Heart left ventricle (tissue), 16 donors: Measurements from ENCODE around the gene SVEP1. TPM values are rescaled to one million over a fixed set of nuclear protein-coding genes. Genes with fewer than 3 reads are reported as not detected.

Experiments
- ATAC-seq, 4 donors: fragments of 200-7000 bp; cut with Tn5 transposase; one replicate each; pipeline ENCODE4 v1.9.1; 2020 to 2022; ENCODE audit warnings: moderate library complexity in 4 of 4, mild to moderate bottlenecking in 3 of 4, moderate number of reproducible peaks in 1 of 4
- DNase-seq, 5 donors: peaks; one replicate each; pipeline ENCODE4 v3.0.0-alpha.2; 2020
- H3K27ac ChIP-seq, 12 donors: fragments of 200-600 bp; sonication (generic) in 4 of 12; one replicate each; pipeline versions ENCODE4 v1.5.0 to v1.8.0; 2016 to 2022; ENCODE audit warnings: mild to moderate bottlenecking in 2 of 12
- H3K27me3 ChIP-seq, 9 donors: fragments of 200-600 bp; sonication (generic) in 2 of 9; one replicate each; pipeline versions ENCODE4 v1.5.1 to v1.8.0; 2016 to 2022; ENCODE audit warnings: mild to moderate bottlenecking in 3 of 9
- H3K36me3 ChIP-seq, 9 donors: fragments of 200-600 bp; sonication (generic) in 2 of 9; one replicate each; pipeline versions ENCODE4 v1.5.0 to v1.8.0; 2018 to 2022; ENCODE audit warnings: mild to moderate bottlenecking in 2 of 9
- H3K4me1 ChIP-seq, 12 donors: fragments of 200-600 bp; sonication (generic) in 4 of 12; one replicate each; pipeline versions ENCODE4 v1.5.0 to v1.8.0; 2016 to 2022; ENCODE audit warnings: mild to moderate bottlenecking in 3 of 12
- H3K4me3 ChIP-seq, 12 donors: fragments of 200-600 bp; sonication (generic) in 4 of 12; one replicate each; pipeline versions ENCODE4 v1.5.0 to v1.8.0; 2017 to 2022; ENCODE audit warnings: mild to moderate bottlenecking in 9 of 12, moderate library complexity in 4 of 12
- H3K9me3 ChIP-seq, 12 donors: fragments of 200-600 bp; sonication (generic) in 4 of 12; one replicate each; pipeline versions ENCODE4 v1.5.0 to v1.8.0; 2016 to 2022; ENCODE audit warnings: mild to moderate bottlenecking in 1 of 12
- CTCF ChIP-seq, 12 donors: fragments of 200-600 bp; sonication (generic) in 4 of 12; IDR thresholded peaks; one replicate each; pipeline versions ENCODE4 v1.5.0 to v1.8.0; 2018 to 2022; ENCODE audit warnings: antibody characterized with exemption in 12 of 12, mild to moderate bottlenecking in 5 of 12
- POLR2A ChIP-seq, 2 donors: fragments of 450-650 bp; IDR thresholded peaks; one replicate each; pipeline ENCODE4 v1.6.1; 2017; ENCODE audit warnings: antibody characterized with exemption in 2 of 2, mild to moderate bottlenecking in 2 of 2, moderate library complexity in 2 of 2
- WGBS, 4 donors: extraction: QIAGEN DNeasy Blood & Tissue Kit in 2 of 4; methylation state at CpG; one replicate each; pipeline versions ENCODE4 v1.1.5 to v1.1.7; 2013 to 2018; 5-methylcytosine and 5-hydroxymethylcytosine counted together
- intact Hi-C, 10 donors: fragments of 100-400 bp; cut with DNase I; formaldehyde crosslinking; loops; one replicate each; pipeline versions ENCODE4 v1.11.1 to v1.14.2; 2022
- polyA plus RNA-seq, 2 donors: library from polyadenylated mRNA; stranded (reverse); fragments of 200-250 nt; gene quantifications; one replicate each; pipeline ENCODE4 v1.2.3, GENCODE V29; 2013
- total RNA-seq, 9 donors: library from RNA; depleted of rRNA in 2 of 9; stranded (reverse); fragments of >200 nt in 2 of 9; fragmentation: NEBNext Ultra II Directional in 3 of 9; extraction: Animal tissue kit (Norgen Biotek cat#: 25700) in 3 of 9; gene quantifications; one replicate each; pipeline versions ENCODE4 v1.1.0 to v1.2.4, GENCODE V29; 2016 to 2023
- donor health status: ischemic (EF 13 %, LVEDD 7.1; RV severe dilation, severe dysfunction).
- donor health status: healthy with polysubstance abuse.
- donor health status: DM: no; HTN: yes; CAD: no.
- donor health status: DM: no; HTN: no; CAD: no.
- donor health status: ischemic (EF 25% LVEDD 6.9; RV normal size, moderate dysfunction).
- donor health status: ischemic (EF 25% LVEDD 5.7; RV mildly dilated, moderate dysfunction).
- donor health status: healthy.
- donor health status: DM: yes; HTN: yes; CAD: no.
- donor health status: ischemic (EF 35%, LVEDD 5.7; RV mildly dilated, moderate dysfunction).
- donor health status: nonischemic (EF 11% LVEDD 7.7; RV severe dilation, severe dysfunction).
- donor health status: DM: yes; HTN: yes; CAD: no.
- donor health status: PGD.
- donor health status: ischemic (EF 29% LVEDD 5.4; RV normal size, mild dysfunction).
- donor health status: nonischemic (EF 23%, LVEDD 6.1; RV moderate dilation, normal function).

SVEP1 gene
- total and polyA plus RNA-seq, 11 donors = 0.50 to 34.4 (median 7.5) TPM

GRCh38 chr9:110590816-110591215, 11.3 kb upstream of the SVEP1 start:
- Histone ChIP-seq H3K27me3 (peaks cover 0 to 7% (median 0%) of the 10 kb centered on the region in 9 donors), H3K4me1 (no peaks in the 10 kb centered on the region), H3K36me3 (no peaks in the 10 kb centered on the region), H3K9me3 (peaks cover 0 to 19% (median 0%) of the 10 kb centered on the region in 12 donors), H3K4me3 (no peak overlapping the region), H3K27ac (no peak overlapping the region)
- DNase-seq (no peak), ATAC-seq (no peak)
- TF ChIP-seq CTCF (IDR thresholded peaks at IDR 0.05) (no peak), POLR2A (IDR thresholded peaks at IDR 0.05) (no peak)
- intact Hi-C loops = no loop called here
- 76 to 88% (median 82%) methylated on average over 1 of the region's 1 CpG for WGBS, 4 donors

- Histone ChIP-seq H3K4me1 (no peaks in the 10 kb centered on the region), H3K27ac (no peak overlapping the region), H3K9me3 (peaks cover 0 to 19% (median 0%) of the 10 kb centered on the region in 12 donors), H3K36me3 (no peaks in the 10 kb centered on the region), H3K4me3 (no peak overlapping the region), H3K27me3 (no peaks in the 10 kb centered on the region)
- TF ChIP-seq POLR2A (IDR thresholded peaks at IDR 0.05) (no peak), CTCF (IDR thresholded peaks at IDR 0.05) (no peak)
- intact Hi-C loops = loop anchor here in 5 of 10 donors (10.0 kb wide), 3 partner anchors 73 to 133 kb away; no protein-coding TSS in a partner anchor
- ATAC-seq = no peak
- DNase-seq = no peak
- 41 to 90% (median 65%) methylated on average over 1 of the region's 1 CpG for WGBS, 4 donors
Measured at GRCh38 chr9:110588296-110588695, 8.8 kb upstream of the SVEP1 start.

GRCh38 chr9:110583237-110583636, 3.7 kb upstream of the SVEP1 start:
- intact Hi-C loops = loop anchor here in 6 of 10 donors (5.0 to 10.0 kb wide), 4 partner anchors 68 to 131 kb away; no protein-coding TSS in a partner anchor
- 31 to 55% (median 47%) methylated on average over 4 of the region's 4 CpGs for WGBS, 4 donors

GRCh38 chr9:110582156-110582555, 2.6 kb upstream of the SVEP1 start:
- TF ChIP-seq CTCF (IDR thresholded peaks at IDR 0.05) = no peak
- TF ChIP-seq POLR2A (IDR thresholded peaks at IDR 0.05) = no peak
- Histone ChIP-seq H3K4me1 (peaks cover 0 to 18% (median 5%) of the 10 kb centered on the region in 12 donors), H3K4me3 (no peak overlapping the region), H3K9me3 (peaks cover 0 to 5% (median 0%) of the 10 kb centered on the region in 12 donors), H3K27ac (no peak overlapping the region), H3K36me3 (no peaks in the 10 kb centered on the region), H3K27me3 (peaks cover 4 to 51% (median 22%) of the 10 kb centered on the region in 9 donors)
- ATAC-seq (no peak), DNase-seq (no peak)
- intact Hi-C loops = loop anchor here in 6 of 10 donors (5.0 to 10.0 kb wide), 4 partner anchors 67 to 130 kb away; no protein-coding TSS in a partner anchor
- WGBS, 4 donors = 68 to 90% (median 76%) methylated on average over 3 of the region's 3 CpGs

More at GRCh38 chr9:110583237-110583636, 3.7 kb upstream of the SVEP1 start:
- Histone ChIP-seq H3K27me3 (peaks cover 4 to 41% (median 19%) of the 10 kb centered on the region in 9 donors), H3K27ac (no peak overlapping the region), H3K36me3 (no peaks in the 10 kb centered on the region), H3K9me3 (peaks cover 0 to 7% (median 0%) of the 10 kb centered on the region in 12 donors), H3K4me3 (no peak overlapping the region), H3K4me1 (peaks cover 0 to 18% (median 5%) of the 10 kb centered on the region in 12 donors)
- TF ChIP-seq CTCF (IDR thresholded peaks at IDR 0.05) (peak in 5 of 12 donors; percentile 9 to 41 (median 36)), POLR2A (IDR thresholded peaks at IDR 0.05) (no peak)
- ATAC-seq (no peak), DNase-seq (no peak)
